Measurements from ENCODE around the gene RPL3. TPM values are rescaled to one million over a fixed set of nuclear protein-coding genes. Genes with fewer than 3 reads are reported as not detected.
A peak's percentile ranks its signal among the peaks of the same experiment; 100 is the strongest.

Gene RPL3
- total and polyA plus RNA-seq, 8 donors: 1,199 to 2,659 (median 1,706) TPM

- no peak overlapping the region for H3K4me3 ChIP-seq
- no peak for TF ChIP-seq CTCF (IDR thresholded peaks at IDR 0.05)
- no peak for ATAC-seq
- DNase-seq: no peak
- H3K4me1 ChIP-seq: no peaks in the 10 kb centered on the region
- no peaks in the 10 kb centered on the region for H3K9me3 ChIP-seq
- no peaks in the 10 kb centered on the region for H3K27me3 ChIP-seq
- intact Hi-C loops (cut with DNase I): no loop called here
- no peaks in the 10 kb centered on the region for H3K36me3 ChIP-seq
- 88 to 90% methylated on average over 23 of the region's 23 CpGs for WGBS, 2 donors
- H3K27ac ChIP-seq: no peak overlapping the region
- FAIRE-seq: no peak
These were observed 54.1 kb downstream of the RPL3 start for GRCh38 chr22:39265143-39265886.

- H3K9me3 ChIP-seq: no peaks in the 10 kb centered on the region
- no peak overlapping the region for H3K4me3 ChIP-seq
- peak in 1 of 6 donors; percentile 71 for DNase-seq
- FAIRE-seq: no peak
- no peak for TF ChIP-seq CTCF (IDR thresholded peaks at IDR 0.05)
- no peaks in the 10 kb centered on the region for H3K27me3 ChIP-seq
- H3K36me3 ChIP-seq: no peaks in the 10 kb centered on the region
- intact Hi-C loops (cut with DNase I): no loop called here
- H3K4me1 ChIP-seq: no peaks in the 10 kb centered on the region
- ATAC-seq: peak in 2 of 4 donors; percentile 46 to 68
- H3K27ac ChIP-seq: no peak overlapping the region
- 89 to 91% methylated on average over 12 to 13 of the region's 13 CpGs for WGBS, 2 donors
These were observed 54.9 kb downstream of the RPL3 start for GRCh38 chr22:39264349-39265038.

GRCh38 chr22:39263626-39264348, 55.6 kb downstream of the RPL3 start:
- H3K27me3 ChIP-seq: no peaks in the 10 kb centered on the region
- TF ChIP-seq CTCF (IDR thresholded peaks at IDR 0.05): no peak
- 81 to 84% methylated on average over 10 of the region's 10 CpGs for WGBS, 2 donors

More at GRCh38 chr22:39263626-39264348, 55.6 kb downstream of the RPL3 start:
- DNase-seq (no peak), ATAC-seq (no peak), FAIRE-seq (no peak)
- no peaks in the 10 kb centered on the region for H3K4me1 ChIP-seq
- no peaks in the 10 kb centered on the region for H3K9me3 ChIP-seq
- intact Hi-C loops (cut with DNase I): no loop called here
- H3K36me3 ChIP-seq: no peaks in the 10 kb centered on the region
- H3K27ac ChIP-seq: no peak overlapping the region
- H3K4me3 ChIP-seq: no peak overlapping the region

Other genes with a start within 250 kb of the RPL3 start
- gene APOBEC3G, start 242.3 kb downstream of the RPL3 start, total RNA-seq: 1 to 10 TPM in 5 of 6 donors, under 1 TPM in 1; 0.94 to 5.3 (median 2.5) TPM
- gene APOBEC3G, start 242.3 kb downstream of the RPL3 start, polyA plus RNA-seq: 1 to 10 TPM; 2.7 to 4.4 TPM
- gene APOBEC3H, start 222.4 kb downstream of the RPL3 start, total RNA-seq: under 1 TPM in 2 of 6 donors, not detected in 4; 0.17 to 0.21 TPM
- under 1 TPM; 0.14 to 0.15 TPM for gene APOBEC3H, start 222.4 kb downstream of the RPL3 start, polyA plus RNA-seq
- gene CBX7, start 166.9 kb downstream of the RPL3 start, total RNA-seq: 10 to 100 TPM; 17.2 to 28.8 (median 22.3) TPM
- 10 to 100 TPM; 28.7 to 44.0 TPM for gene CBX7, start 166.9 kb downstream of the RPL3 start, polyA plus RNA-seq
- 10 to 100 TPM in 1 of 6 donors, 1 to 10 TPM in 5; 2.7 to 12.1 (median 4.4) TPM for gene PDGFB, start 74.6 kb downstream of the RPL3 start, total RNA-seq
- 1 to 10 TPM; 4.0 to 4.7 TPM for gene PDGFB, start 74.6 kb downstream of the RPL3 start, polyA plus RNA-seq
- gene SYNGR1, start 30.4 kb upstream of the RPL3 start, total RNA-seq: 10 to 100 TPM; 12.2 to 26.8 (median 15.7) TPM
- 10 to 100 TPM; 18.0 to 19.3 TPM for gene SYNGR1, start 30.4 kb upstream of the RPL3 start, polyA plus RNA-seq
- gene TAB1, start 80.2 kb upstream of the RPL3 start, total RNA-seq: 10 to 100 TPM in 5 of 6 donors, 1 to 10 TPM in 1; 8.4 to 16.9 (median 15.1) TPM
- gene TAB1, start 80.2 kb upstream of the RPL3 start, polyA plus RNA-seq: 10 to 100 TPM; 13.5 to 16.7 TPM
- gene MGAT3, start 137.4 kb upstream of the RPL3 start, total RNA-seq: 1 to 10 TPM; 1.6 to 4.2 (median 2.5) TPM
- 1 to 10 TPM; 1.5 to 1.9 TPM for gene MGAT3, start 137.4 kb upstream of the RPL3 start, polyA plus RNA-seq
- gene MIEF1, start 182.7 kb upstream of the RPL3 start, total RNA-seq: 10 to 100 TPM in 5 of 6 donors, 1 to 10 TPM in 1; 8.8 to 15.1 (median 12.7) TPM
- 1 to 10 TPM; 6.3 TPM for gene MIEF1, start 182.7 kb upstream of the RPL3 start, polyA plus RNA-seq
- gene ATF4, start 200.9 kb upstream of the RPL3 start, total RNA-seq: 100 to 1,000 TPM; 155 to 472 (median 217) TPM
- gene ATF4, start 200.9 kb upstream of the RPL3 start, polyA plus RNA-seq: 100 to 1,000 TPM; 418 to 423 TPM
- 10 to 100 TPM; 25.9 to 50.8 (median 33.7) TPM for gene RPS19BP1, start 213.1 kb upstream of the RPL3 start, total RNA-seq
- gene RPS19BP1, start 213.1 kb upstream of the RPL3 start, polyA plus RNA-seq: 100 to 1,000 TPM; 113 to 117 TPM

Data from pancreas (tissue), 10 donors.